Brain microvascular endothelial cell (primary cell): ENCODE measurements around the gene ZNF284.
A peak's percentile ranks its signal among the peaks of the same experiment; 100 is the strongest.
"Not testable (repeated sequence)": the region's sequence is repeated elsewhere in the genome, so short reads cannot be mapped to it uniquely, and the experiment has no call there.

Experiments
- DNase-seq: peaks from one replicate; pipeline ENCODE4 v3.0.0-alpha.2; 2020
- H3K27ac ChIP-seq: fragments of 250-450 bp; sonication (Bioruptor Pico); 2 replicates; pipeline ENCODE4 v1.5.1; 2020; ENCODE audit warnings: mild to moderate bottlenecking, moderate library complexity
- H3K27me3 ChIP-seq: fragments of 250-450 bp; sonication (Bioruptor Pico); replicated peaks from 2 replicates; pipeline ENCODE4 v1.5.1; 2020; ENCODE audit warnings: mild to moderate bottlenecking
- H3K36me3 ChIP-seq: fragments of 250-450 bp; sonication (Bioruptor Pico); replicated peaks from 2 replicates; pipeline ENCODE4 v1.5.1; 2020; ENCODE audit warnings: mild to moderate bottlenecking
- H3K4me3 ChIP-seq: 2 replicates; pipeline ENCODE4 v1.5.1; 2011; ENCODE audit warnings: low read depth, mild to moderate bottlenecking, control low read depth, low read length, moderate library complexity
- in situ Hi-C: cut with HindIII; loops from 2 replicates; pipeline ENCODE4 v1.10.0; 2017; ENCODE audit warnings: low sequenced_read_pairs, low pct_ligation_motif_present
- TF ChIP-seq, protein P1 (sequence below): IDR thresholded peaks from 2 replicates; pipeline ENCODE4 v1.5.1; 2011; ENCODE audit warnings: low read depth, mild to moderate bottlenecking, moderate library complexity, low read length, control low read depth, inconsistent platforms; ENCODE audit errors: missing control alignments

Gene ZNF284

DNA sequence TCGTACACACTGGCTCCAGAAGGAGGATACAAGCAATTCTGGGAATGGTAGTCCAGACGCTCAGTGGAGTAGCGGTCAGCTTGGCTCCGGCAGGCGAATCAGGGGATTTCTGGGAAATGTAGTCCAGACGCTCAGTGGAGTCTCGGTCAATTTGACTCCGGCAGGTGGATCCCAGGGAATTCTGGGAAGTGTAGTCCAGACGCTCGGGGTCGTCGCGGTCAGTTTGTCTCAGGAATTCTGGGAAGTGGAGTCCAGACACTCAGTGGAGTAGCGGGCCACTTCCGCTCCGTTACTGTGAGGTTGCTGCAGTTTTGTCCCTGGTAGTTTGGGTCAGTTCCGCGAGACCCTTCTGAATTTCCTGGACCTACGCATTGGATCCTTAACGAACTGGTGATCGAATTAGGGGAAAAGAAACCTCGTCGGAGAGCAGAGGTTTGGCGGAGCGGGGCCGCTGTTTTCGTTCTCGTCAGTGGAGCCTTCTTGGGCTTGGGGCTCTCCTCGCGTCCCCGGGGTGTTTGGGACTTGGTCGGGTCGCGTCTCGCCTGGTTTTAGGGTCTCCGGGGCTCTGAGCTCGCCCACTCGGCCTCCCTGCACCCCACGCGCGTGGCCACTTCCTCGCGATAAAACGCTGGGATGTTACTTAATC is 41.3 kb downstream of the ZNF284 start, which contains the start of gene ZNF225:
Gene ZNF225 (plus strand): TSS at position 262 of the 646 bp plus-strand sequence. CDS start 2,429 bp downstream, outside the sequence.
- H3K4me3 ChIP-seq: peak within 1 kb of the TSS; percentile 91
- in situ Hi-C loops: no loop called here
- H3K27ac ChIP-seq: peak within 1 kb of the TSS; percentile 72
- peak; percentile 99 for DNase-seq
- peaks cover 3% of the 10 kb centered on the region for H3K36me3 ChIP-seq
- no peaks in the 10 kb centered on the region for H3K27me3 ChIP-seq
- TF ChIP-seq, protein P1, sequence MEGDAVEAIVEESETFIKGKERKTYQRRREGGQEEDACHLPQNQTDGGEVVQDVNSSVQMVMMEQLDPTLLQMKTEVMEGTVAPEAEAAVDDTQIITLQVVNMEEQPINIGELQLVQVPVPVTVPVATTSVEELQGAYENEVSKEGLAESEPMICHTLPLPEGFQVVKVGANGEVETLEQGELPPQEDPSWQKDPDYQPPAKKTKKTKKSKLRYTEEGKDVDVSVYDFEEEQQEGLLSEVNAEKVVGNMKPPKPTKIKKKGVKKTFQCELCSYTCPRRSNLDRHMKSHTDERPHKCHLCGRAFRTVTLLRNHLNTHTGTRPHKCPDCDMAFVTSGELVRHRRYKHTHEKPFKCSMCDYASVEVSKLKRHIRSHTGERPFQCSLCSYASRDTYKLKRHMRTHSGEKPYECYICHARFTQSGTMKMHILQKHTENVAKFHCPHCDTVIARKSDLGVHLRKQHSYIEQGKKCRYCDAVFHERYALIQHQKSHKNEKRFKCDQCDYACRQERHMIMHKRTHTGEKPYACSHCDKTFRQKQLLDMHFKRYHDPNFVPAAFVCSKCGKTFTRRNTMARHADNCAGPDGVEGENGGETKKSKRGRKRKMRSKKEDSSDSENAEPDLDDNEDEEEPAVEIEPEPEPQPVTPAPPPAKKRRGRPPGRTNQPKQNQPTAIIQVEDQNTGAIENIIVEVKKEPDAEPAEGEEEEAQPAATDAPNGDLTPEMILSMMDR: peak; percentile 19

- DNase-seq: no peak
- in situ Hi-C loops: no loop called here
- peak overlapping the region; percentile 72 for H3K27ac ChIP-seq
- no peaks in the 10 kb centered on the region for H3K27me3 ChIP-seq
- TF ChIP-seq, protein P1: no peak
- peak overlapping the region; percentile 91 for H3K4me3 ChIP-seq
- H3K36me3 ChIP-seq: peaks cover 6% of the 10 kb centered on the region
Observed at GRCh38 chr19:44113784-44114390, 41.9 kb downstream of the ZNF284 start.

- DNase-seq, H3K27me3 ChIP-seq, in situ Hi-C loops, H3K4me3 ChIP-seq, H3K27ac ChIP-seq: not testable (repeated sequence)
- peaks cover 32% of the 10 kb centered on the region for H3K36me3 ChIP-seq
Observed at GRCh38 chr19:44121162-44121561, 49.2 kb downstream of the ZNF284 start.

GRCh38 chr19:44131955-44132354 is 60.0 kb downstream of the ZNF284 start:
- Histone ChIP-seq H3K36me3 (peaks cover 34% of the 10 kb centered on the region), H3K4me3 (no peak overlapping the region), H3K27ac (no peak overlapping the region), H3K27me3 (no peaks in the 10 kb centered on the region)
- DNase-seq: no peak
- in situ Hi-C loops: no loop called here
- TF ChIP-seq, protein P1: no peak
